Effector memory CD8-positive, alpha-beta T cell (primary cell): Measurements from ENCODE around the gene ARPC1B.
A peak's percentile ranks its signal among the peaks of the same experiment; 100 is the strongest.

Experiments used
- ATAC-seq: fragments of 150-1000 bp; cut with Tn5 transposase; replicated peaks from 2 replicates; pipeline ENCODE4 v1.10.0; 2021; ENCODE audit warnings: mild to moderate bottlenecking, moderate library complexity
- DNase-seq, 3 experiments: peaks; one replicate each; pipeline ENCODE4 v3.0.0; 2021
- H3K27ac Mint-ChIP-seq, 2 donors: one replicate each; pipeline ENCODE4 v1.8.0; 2022; ENCODE audit warnings: mild to moderate bottlenecking in 2 of 2, mixed read lengths in 2 of 2, moderate library complexity in 2 of 2
- H3K27me3 Mint-ChIP-seq, 2 donors: one replicate each; pipeline ENCODE4 v1.8.0; 2022; ENCODE audit warnings: mixed read lengths in 2 of 2
- H3K36me3 Mint-ChIP-seq: one replicate; pipeline ENCODE4 v1.8.0; 2022; ENCODE audit warnings: mild to moderate bottlenecking, moderate library complexity, mixed read lengths; ENCODE audit not compliant: insufficient read depth
- H3K4me1 Mint-ChIP-seq, 2 donors: one replicate each; pipeline ENCODE4 v1.8.0; 2022; ENCODE audit warnings: low read depth in 2 of 2, mixed read lengths in 2 of 2
- H3K4me3 Mint-ChIP-seq, 2 donors: one replicate each; pipeline ENCODE4 v1.8.0; 2022; ENCODE audit warnings: mild to moderate bottlenecking in 2 of 2, mixed read lengths in 2 of 2, moderate library complexity in 2 of 2
- H3K9me3 Mint-ChIP-seq, 2 donors: one replicate each; pipeline ENCODE4 v1.8.0; 2022; ENCODE audit warnings: mixed read lengths in 2 of 2

ARPC1B gene

GRCh38 chr7:99437946-99438572 lies 63.5 kb downstream of the ARPC1B start:
- no peaks in the 10 kb centered on the region for H3K9me3 Mint-ChIP-seq
- ATAC-seq (peak; percentile 39), DNase-seq (no peak)
- no peaks in the 10 kb centered on the region for H3K27me3 Mint-ChIP-seq
- H3K4me1 Mint-ChIP-seq, result peaks cover 28 to 29% of the 10 kb centered on the region in 2 donors
- H3K36me3 Mint-ChIP-seq, result peaks cover 27% of the 10 kb centered on the region
- H3K4me3 Mint-ChIP-seq, result peak overlapping the region; percentile 97 to 99
- peak overlapping the region; percentile 96 to 98 for H3K27ac Mint-ChIP-seq

GRCh38 chr7:99438573-99439480 lies 64.3 kb downstream of the ARPC1B start, which contains the start of the genes CPSF4 and PTCD1:
CPSF4 (plus strand) TSS chr7:99438943; CDS start chr7:99439083, 140 bp downstream.
PTCD1 (minus strand) TSS chr7:99438798; CDS start chr7:99435242, 3,556 bp downstream.
- peaks cover 27 to 28% of the 10 kb centered on the region in 2 donors for H3K4me1 Mint-ChIP-seq
- H3K27me3 Mint-ChIP-seq, result no peaks in the 10 kb centered on the region
- H3K4me3 Mint-ChIP-seq, result peak within 1 kb of the TSS; percentile 97 to 99
- peak within 1 kb of the TSS; percentile 96 to 98 for H3K27ac Mint-ChIP-seq
- H3K9me3 Mint-ChIP-seq, result no peaks in the 10 kb centered on the region
- ATAC-seq (peak; percentile 86), DNase-seq (peak; percentile 78 to 83 (median 79))
- peaks cover 20% of the 10 kb centered on the region for H3K36me3 Mint-ChIP-seq

- ATAC-seq (no peak), DNase-seq (no peak)
- Mint-ChIP-seq H3K4me1 (peaks cover 25 to 27% of the 10 kb centered on the region in 2 donors), H3K27me3 (no peaks in the 10 kb centered on the region), H3K36me3 (peaks cover 9% of the 10 kb centered on the region), H3K27ac (peak overlapping the region; percentile 96 to 98), H3K9me3 (no peaks in the 10 kb centered on the region), H3K4me3 (peak overlapping the region; percentile 97 to 99)
Measured at GRCh38 chr7:99440195-99440594, 65.7 kb downstream of the ARPC1B start.
